ENCODE results near the gene APLN. TPM values are rescaled to one million over a fixed set of nuclear protein-coding genes. Genes with fewer than 3 reads are reported as not detected.

Gene APLN
- total RNA-seq, 4 donors from 2014 or later = 0.20 to 0.22 TPM; not detected in 2

DNA sequence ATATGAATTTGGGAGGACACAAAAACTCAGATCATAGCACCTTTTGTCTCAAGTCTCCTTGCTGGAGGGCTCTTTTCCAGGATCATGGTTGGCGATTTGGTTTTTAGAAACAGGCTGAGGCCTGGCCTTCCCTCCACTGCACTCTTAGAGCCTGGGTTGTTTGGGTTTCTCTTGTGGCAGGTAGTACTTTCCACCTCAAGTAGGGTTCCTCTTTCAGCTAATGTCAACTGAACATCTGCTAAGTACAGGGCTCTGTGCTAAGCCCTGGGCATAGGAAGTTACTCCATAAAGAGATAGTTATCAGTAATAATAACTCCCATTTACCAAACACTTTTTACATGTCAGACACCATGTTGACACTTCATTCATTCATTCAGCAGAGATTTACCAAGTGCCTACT lies 28.2 kb upstream of the APLN start:
- Histone ChIP-seq H3K9me3 (no peaks in the 10 kb centered on the region), H3K4me1 (no peaks in the 10 kb centered on the region), H3K4me3 (replicated peaks in 1 of 3) (no peak overlapping the region), H3K36me3 (no peaks in the 10 kb centered on the region), H3K27ac (no peak overlapping the region), H3K27me3 (no peaks in the 10 kb centered on the region)
- intact Hi-C loops (cut with DNase I) = no loop called here
- WGBS, 2 donors = 82% methylated on average over 1 of the region's 1 CpG; no CpG with 5 or more reads in 1 of the 2 donors
- TF ChIP-seq, protein P1, sequence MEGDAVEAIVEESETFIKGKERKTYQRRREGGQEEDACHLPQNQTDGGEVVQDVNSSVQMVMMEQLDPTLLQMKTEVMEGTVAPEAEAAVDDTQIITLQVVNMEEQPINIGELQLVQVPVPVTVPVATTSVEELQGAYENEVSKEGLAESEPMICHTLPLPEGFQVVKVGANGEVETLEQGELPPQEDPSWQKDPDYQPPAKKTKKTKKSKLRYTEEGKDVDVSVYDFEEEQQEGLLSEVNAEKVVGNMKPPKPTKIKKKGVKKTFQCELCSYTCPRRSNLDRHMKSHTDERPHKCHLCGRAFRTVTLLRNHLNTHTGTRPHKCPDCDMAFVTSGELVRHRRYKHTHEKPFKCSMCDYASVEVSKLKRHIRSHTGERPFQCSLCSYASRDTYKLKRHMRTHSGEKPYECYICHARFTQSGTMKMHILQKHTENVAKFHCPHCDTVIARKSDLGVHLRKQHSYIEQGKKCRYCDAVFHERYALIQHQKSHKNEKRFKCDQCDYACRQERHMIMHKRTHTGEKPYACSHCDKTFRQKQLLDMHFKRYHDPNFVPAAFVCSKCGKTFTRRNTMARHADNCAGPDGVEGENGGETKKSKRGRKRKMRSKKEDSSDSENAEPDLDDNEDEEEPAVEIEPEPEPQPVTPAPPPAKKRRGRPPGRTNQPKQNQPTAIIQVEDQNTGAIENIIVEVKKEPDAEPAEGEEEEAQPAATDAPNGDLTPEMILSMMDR (IDR thresholded peaks at IDR 0.05) = no peak
- no peak for TF ChIP-seq POLR2A (IDR thresholded peaks at IDR 0.05)
- DNase-seq = no peak

GRCh38 chrX:129679901-129680300 lies 25.1 kb upstream of the APLN start:
- no peak for DNase-seq
- 95 to 96% methylated on average over 1 of the region's 1 CpG for WGBS, 2 donors
- Histone ChIP-seq H3K27ac (no peak overlapping the region), H3K27me3 (no peaks in the 10 kb centered on the region), H3K9me3 (no peaks in the 10 kb centered on the region), H3K36me3 (no peaks in the 10 kb centered on the region), H3K4me3 (replicated peaks in 1 of 3) (no peak overlapping the region), H3K4me1 (no peaks in the 10 kb centered on the region)
- TF ChIP-seq, protein P1 (IDR thresholded peaks at IDR 0.05) = no peak
- TF ChIP-seq POLR2A (IDR thresholded peaks at IDR 0.05) = no peak
- intact Hi-C loops (cut with DNase I) = no loop called here

DNA sequence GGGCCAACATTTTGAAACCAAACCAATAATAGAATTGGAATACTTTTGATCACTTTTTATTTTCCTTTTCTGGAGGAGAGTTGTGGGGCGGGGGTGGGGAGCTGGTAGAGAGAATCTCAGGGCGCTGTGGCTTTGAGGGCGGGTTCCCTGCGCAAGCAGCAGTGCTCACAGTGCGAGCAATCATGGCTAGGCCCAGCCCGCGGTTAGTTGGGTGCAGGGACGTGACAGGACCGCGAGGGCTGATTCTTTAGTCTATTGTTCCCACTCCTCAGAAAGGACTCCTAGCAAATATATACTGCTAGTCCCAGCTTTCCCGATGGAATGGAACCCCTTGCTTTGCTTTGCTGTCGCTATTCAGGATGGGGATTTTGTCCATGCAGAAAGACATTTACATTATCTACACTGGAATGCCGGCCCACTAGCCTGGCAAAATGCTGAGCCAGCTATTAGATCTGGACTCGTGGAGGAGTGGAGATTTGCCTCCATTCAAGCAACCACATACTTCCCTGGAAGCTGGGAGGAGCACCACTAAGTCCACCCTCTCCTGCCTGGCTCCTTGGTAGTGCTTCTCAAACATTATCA lies 23.9 kb upstream of the APLN start:
- intact Hi-C loops (cut with DNase I) = no loop called here
- TF ChIP-seq POLR2A (IDR thresholded peaks at IDR 0.05) = no peak
- TF ChIP-seq, protein P1 (IDR thresholded peaks at IDR 0.05) = no peak
- Histone ChIP-seq H3K27me3 (no peaks in the 10 kb centered on the region), H3K9me3 (no peaks in the 10 kb centered on the region), H3K27ac (peak overlapping the region; percentile 86 to 91 (median 87)), H3K4me1 (no peaks in the 10 kb centered on the region), H3K36me3 (no peaks in the 10 kb centered on the region), H3K4me3 (replicated peaks in 1 of 3) (peak overlapping the region in 2 of 3 donors; percentile 13 to 19)
- DNase-seq = peak; percentile 8 to 28
- 15 to 21% methylated on average over 12 of the region's 14 CpGs for WGBS, 2 donors

DNA sequence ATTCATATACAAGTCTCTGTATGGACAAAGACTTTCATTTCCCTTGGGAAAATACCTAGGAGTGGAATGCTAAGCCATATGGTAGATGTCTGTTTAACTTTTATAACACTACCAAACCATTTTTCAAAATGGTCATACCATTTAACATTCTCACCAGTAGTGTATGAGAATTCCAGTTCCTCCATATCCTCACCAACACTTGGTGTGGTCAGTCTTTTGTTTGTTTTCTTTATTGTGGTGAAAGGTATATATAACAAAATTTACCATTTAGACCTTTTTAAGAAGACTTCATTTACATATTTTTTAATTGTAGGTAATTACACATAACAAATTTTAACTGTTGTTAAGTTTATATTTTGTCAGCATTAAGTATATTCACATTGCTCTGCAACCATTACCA lies 12.7 kb upstream of the APLN start:
- Histone ChIP-seq H3K27ac (no peak overlapping the region), H3K4me3 (replicated peaks in 1 of 3) (no peak overlapping the region), H3K9me3 (no peaks in the 10 kb centered on the region), H3K4me1 (no peaks in the 10 kb centered on the region), H3K36me3 (no peaks in the 10 kb centered on the region), H3K27me3 (no peaks in the 10 kb centered on the region)
- intact Hi-C loops (cut with DNase I) = no loop called here
- TF ChIP-seq, protein P1 (IDR thresholded peaks at IDR 0.05) = no peak
- TF ChIP-seq POLR2A (IDR thresholded peaks at IDR 0.05) = no peak
- no peak for DNase-seq

DNA sequence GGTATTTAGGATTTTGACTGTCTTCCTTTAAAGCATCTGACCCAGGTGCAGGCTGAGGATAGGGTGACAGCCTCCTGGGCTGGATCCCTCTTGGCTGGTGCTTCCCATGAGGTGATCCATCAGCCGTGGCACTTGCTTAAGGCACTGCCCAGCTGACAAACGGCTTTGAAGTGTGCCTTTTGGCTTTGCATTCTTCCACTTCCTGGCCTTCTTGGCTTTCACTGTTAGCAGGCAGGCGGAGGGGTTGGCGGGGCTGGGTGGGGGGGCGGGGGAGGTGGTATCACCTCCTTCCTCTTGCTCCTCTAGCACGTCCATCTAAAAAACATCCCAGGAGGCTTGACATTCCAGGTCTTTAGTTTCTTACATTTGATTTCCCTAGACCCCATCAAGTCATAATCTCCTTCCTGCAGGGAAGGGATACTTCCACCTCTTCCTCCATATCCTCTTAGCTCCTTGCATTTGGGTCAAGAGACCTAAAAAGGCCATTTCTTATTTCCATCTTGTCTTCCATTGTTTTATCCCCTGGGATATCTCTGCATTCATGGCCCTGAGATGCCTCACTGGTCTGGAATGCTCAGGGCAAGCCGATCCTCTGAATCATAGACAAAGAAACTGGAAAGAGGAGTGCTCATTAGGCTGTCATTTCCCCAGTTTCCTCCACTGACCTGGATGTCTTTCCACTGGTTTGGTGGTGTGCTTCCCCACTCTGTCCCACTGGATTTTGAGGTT lies 11.3 kb upstream of the APLN start:
- Histone ChIP-seq H3K27me3 (no peaks in the 10 kb centered on the region), H3K36me3 (no peaks in the 10 kb centered on the region), H3K4me3 (replicated peaks in 1 of 3) (no peak overlapping the region), H3K9me3 (no peaks in the 10 kb centered on the region), H3K4me1 (no peaks in the 10 kb centered on the region), H3K27ac (no peak overlapping the region)
- TF ChIP-seq POLR2A (IDR thresholded peaks at IDR 0.05) = no peak
- TF ChIP-seq, protein P1 (IDR thresholded peaks at IDR 0.05) = no peak
- intact Hi-C loops (cut with DNase I) = no loop called here
- no peak for DNase-seq
- WGBS, 2 donors = 28 to 33% methylated on average over 2 to 6 of the region's 7 CpGs

Measured in thyroid gland (tissue), 4 donors.